Hepatocyte (in vitro differentiated cells): ENCODE results near the gene LTK. TPM values are rescaled to one million over a fixed set of nuclear protein-coding genes. Genes with fewer than 3 reads are reported as not detected.

ENCODE experiments used
- DNase-seq: peaks from one replicate; pipeline ENCODE4 v3.0.0-alpha.2; 2016; ENCODE audit warnings: low spot score
- H2AFZ ChIP-seq: fragments of 200-600 bp; sonication (generic); 2 replicates; pipeline ENCODE4 v1.6.0; 2016; ENCODE audit warnings: antibody characterized with exemption, mild to moderate bottlenecking
- H3K27ac ChIP-seq: fragments of 200-600 bp; sonication (generic); 2 replicates; pipeline ENCODE4 v1.5.1; 2016; ENCODE audit warnings: mild to moderate bottlenecking
- H3K27me3 ChIP-seq: fragments of 200-600 bp; sonication (generic); 2 replicates; pipeline ENCODE4 v1.6.1; 2016
- H3K36me3 ChIP-seq: fragments of 200-600 bp; sonication (generic); replicated peaks from 2 replicates; pipeline ENCODE4 v1.5.1; 2016; ENCODE audit warnings: low read depth; ENCODE audit not compliant: insufficient read depth
- H3K4me1 ChIP-seq: fragments of 200-600 bp; sonication (generic); 2 replicates; pipeline ENCODE4 v1.5.1; 2016; ENCODE audit warnings: mild to moderate bottlenecking, moderate library complexity; ENCODE audit not compliant: insufficient read depth
- H3K4me2 ChIP-seq: fragments of 200-600 bp; sonication (generic); 2 replicates; pipeline ENCODE4 v1.6.0; 2016
- H3K4me3 ChIP-seq: fragments of 200-600 bp; sonication (generic); 2 replicates; pipeline ENCODE4 v1.5.1; 2016; ENCODE audit warnings: mild to moderate bottlenecking
- H3K79me2 ChIP-seq: fragments of 200-600 bp; sonication (generic); 2 replicates; pipeline ENCODE4 v1.6.0; 2017; ENCODE audit warnings: mild to moderate bottlenecking
- H3K9me2 ChIP-seq: fragments of 200-600 bp; sonication (generic); replicated peaks from 2 replicates; pipeline ENCODE4 v1.6.0; 2017; ENCODE audit warnings: mild to moderate bottlenecking; ENCODE audit not compliant: insufficient read depth
- H3K9me3 ChIP-seq: fragments of 200-600 bp; sonication (generic); 2 replicates; pipeline ENCODE4 v1.5.1; 2016; ENCODE audit warnings: low read depth, mild to moderate bottlenecking
- H4K20me1 ChIP-seq: fragments of 200-600 bp; sonication (generic); 2 replicates; pipeline ENCODE4 v1.6.0; 2016; ENCODE audit warnings: mild to moderate bottlenecking; ENCODE audit not compliant: insufficient read depth, poor library complexity, severe bottlenecking
- EZH2 ChIP-seq: fragments of 200-600 bp; sonication (generic); IDR thresholded peaks from 2 replicates; pipeline ENCODE4 v1.6.1; 2016; ENCODE audit warnings: antibody characterized with exemption, mild to moderate bottlenecking, borderline replicate concordance
- EZH2phosphoT487 ChIP-seq: fragments of 200-600 bp; sonication (generic); IDR thresholded peaks from one replicate; pipeline ENCODE4 v1.6.1; 2018; ENCODE audit warnings: antibody characterized with exemption, mild to moderate bottlenecking, low read depth, moderate library complexity; ENCODE audit not compliant: unreplicated experiment, severe bottlenecking
- WGBS: methylation state at CpG from one replicate; pipeline ENCODE4 v1.1.6; 2016; ENCODE audit warnings: low lambda C conversion rate; ENCODE audit errors: missing lambda C conversion rate; 5-methylcytosine and 5-hydroxymethylcytosine counted together
- polyA plus RNA-seq: library from polyadenylated mRNA; unstranded; fragments of >200 nt; fragmentation: Nextera tagmentation; extraction: Ambion mirVana; gene quantifications from 2 replicates; pipeline ENCODE4 v1.2.1, GENCODE V29; 2016
- total RNA-seq: library from RNA; depleted of rRNA; stranded (reverse); fragments of >200 nt; gene quantifications from 2 replicates; pipeline ENCODE4 v1.2.3, GENCODE V29; 2014
- TF ChIP-seq, protein P1 (sequence below): fragments of 200-600 bp; sonication (generic); IDR thresholded peaks from 2 replicates; pipeline ENCODE4 v1.5.1; 2016; ENCODE audit warnings: antibody characterized with exemption, mild to moderate bottlenecking; ENCODE audit not compliant: poor library complexity

Gene LTK
- total and polyA plus RNA-seq, 2 experiments from 2014 or later: 0.83 to 1.2 TPM

DNA sequence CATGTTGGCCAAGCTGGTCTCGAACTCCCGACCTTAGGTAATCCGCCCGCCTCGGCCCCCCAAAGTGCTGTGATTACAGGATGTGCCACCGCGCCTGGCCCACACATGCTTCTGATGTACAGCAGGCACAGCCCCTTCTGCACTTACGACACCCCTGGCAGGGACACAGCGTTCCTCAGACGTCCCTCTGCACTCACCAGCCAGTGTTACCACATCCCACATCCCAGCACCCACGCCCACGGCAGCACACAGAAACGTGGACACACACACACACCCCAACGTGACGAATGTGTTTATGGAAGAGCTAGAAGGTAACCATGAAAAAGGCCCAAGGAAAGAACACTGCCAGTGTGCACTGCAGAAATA is 31.0 kb upstream of the LTK start:
- H3K4me2 ChIP-seq: peak overlapping the region; percentile 93

DNA sequence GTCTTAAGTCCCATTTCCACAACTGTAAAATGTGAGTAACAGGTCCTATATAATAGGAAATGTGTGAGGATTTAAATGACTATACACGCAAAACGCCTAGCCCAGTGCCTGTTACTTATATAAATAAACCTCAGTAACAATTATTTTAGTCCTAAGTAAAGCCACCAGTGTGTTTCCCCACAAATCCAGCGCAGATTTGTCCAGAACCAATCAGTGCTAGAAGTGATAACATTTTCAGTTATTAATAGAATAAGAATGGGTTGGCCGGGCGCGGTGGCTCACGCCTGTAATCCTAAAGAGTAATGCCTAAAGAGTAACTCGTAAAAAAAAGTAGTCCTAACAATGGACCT is 29.9 kb upstream of the LTK start:
- no peaks in the 10 kb centered on the region for H3K9me2 ChIP-seq
- H3K4me1 ChIP-seq: peaks cover 6% of the 10 kb centered on the region
- H3K9me3 ChIP-seq: no peaks in the 10 kb centered on the region
- TF ChIP-seq EZH2 (no peak), EZH2phosphoT487 (no peak)
- TF ChIP-seq, protein P1, sequence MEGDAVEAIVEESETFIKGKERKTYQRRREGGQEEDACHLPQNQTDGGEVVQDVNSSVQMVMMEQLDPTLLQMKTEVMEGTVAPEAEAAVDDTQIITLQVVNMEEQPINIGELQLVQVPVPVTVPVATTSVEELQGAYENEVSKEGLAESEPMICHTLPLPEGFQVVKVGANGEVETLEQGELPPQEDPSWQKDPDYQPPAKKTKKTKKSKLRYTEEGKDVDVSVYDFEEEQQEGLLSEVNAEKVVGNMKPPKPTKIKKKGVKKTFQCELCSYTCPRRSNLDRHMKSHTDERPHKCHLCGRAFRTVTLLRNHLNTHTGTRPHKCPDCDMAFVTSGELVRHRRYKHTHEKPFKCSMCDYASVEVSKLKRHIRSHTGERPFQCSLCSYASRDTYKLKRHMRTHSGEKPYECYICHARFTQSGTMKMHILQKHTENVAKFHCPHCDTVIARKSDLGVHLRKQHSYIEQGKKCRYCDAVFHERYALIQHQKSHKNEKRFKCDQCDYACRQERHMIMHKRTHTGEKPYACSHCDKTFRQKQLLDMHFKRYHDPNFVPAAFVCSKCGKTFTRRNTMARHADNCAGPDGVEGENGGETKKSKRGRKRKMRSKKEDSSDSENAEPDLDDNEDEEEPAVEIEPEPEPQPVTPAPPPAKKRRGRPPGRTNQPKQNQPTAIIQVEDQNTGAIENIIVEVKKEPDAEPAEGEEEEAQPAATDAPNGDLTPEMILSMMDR: no peak
- no peak for DNase-seq
- H3K27me3 ChIP-seq: no peaks in the 10 kb centered on the region
- 11% methylated on average over 8 of the region's 8 CpGs for WGBS
- H3K4me3 ChIP-seq: peak overlapping the region; percentile 96
- H3K36me3 ChIP-seq: no peaks in the 10 kb centered on the region
- H3K79me2 ChIP-seq: peaks cover 21% of the 10 kb centered on the region
- H2AFZ ChIP-seq: peak overlapping the region; percentile 95
- peak overlapping the region; percentile 93 for H3K27ac ChIP-seq
- peak overlapping the region; percentile 93 for H3K4me2 ChIP-seq
- no peaks in the 10 kb centered on the region for H4K20me1 ChIP-seq

More for the DNA sequence above, 31.0 kb upstream of the LTK start:
- TF ChIP-seq EZH2 (no peak), EZH2phosphoT487 (no peak)
- TF ChIP-seq, protein P1: no peak
- no peak for DNase-seq
- Histone ChIP-seq H3K9me2 (no peaks in the 10 kb centered on the region), H2AFZ (no peak overlapping the region), H4K20me1 (no peaks in the 10 kb centered on the region), H3K36me3 (no peaks in the 10 kb centered on the region), H3K79me2 (peaks cover 21% of the 10 kb centered on the region), H3K4me1 (peaks cover 6% of the 10 kb centered on the region), H3K27ac (peak overlapping the region; percentile 69), H3K27me3 (no peaks in the 10 kb centered on the region), H3K4me3 (no peak overlapping the region), H3K9me3 (no peaks in the 10 kb centered on the region)
- WGBS: 90% methylated on average over 15 of the region's 15 CpGs

GRCh38 chr15:41536866-41537265 is 23.2 kb upstream of the LTK start:
- no peaks in the 10 kb centered on the region for H3K4me1 ChIP-seq

More at GRCh38 chr15:41536866-41537265, 23.2 kb upstream of the LTK start:
- Histone ChIP-seq H3K36me3 (no peaks in the 10 kb centered on the region), H3K9me2 (no peaks in the 10 kb centered on the region), H2AFZ (no peak overlapping the region), H3K27me3 (no peaks in the 10 kb centered on the region), H3K27ac (no peak overlapping the region), H3K4me3 (no peak overlapping the region), H3K9me3 (no peaks in the 10 kb centered on the region), H4K20me1 (no peaks in the 10 kb centered on the region), H3K4me2 (no peak overlapping the region), H3K79me2 (peaks cover 3% of the 10 kb centered on the region)
- no peak for TF ChIP-seq EZH2phosphoT487
- TF ChIP-seq EZH2: no peak
- TF ChIP-seq, protein P1: no peak
- WGBS: 94% methylated on average over 11 of the region's 11 CpGs
- DNase-seq: no peak
